AG10803 (cell line): ENCODE results near the gene PSAP.

Experiments used
- DNase-seq: peaks from one replicate; pipeline ENCODE4 v3.0.0; 2010; ENCODE audit warnings: low read depth
- H3K4me3 ChIP-seq: 2 replicates; pipeline ENCODE4 v1.5.1; 2011; ENCODE audit warnings: mild to moderate bottlenecking, low read length, control low read depth
- CTCF ChIP-seq: conservative IDR thresholded peaks from 2 replicates; pipeline ENCODE4 v1.5.1; 2011; ENCODE audit warnings: mild to moderate bottlenecking, low read length, control low read depth, inconsistent platforms

Gene PSAP

GRCh38 chr10:71816421-71816851, 34.6 kb downstream of the PSAP start:
- no peak for TF ChIP-seq CTCF
- no peak overlapping the region for H3K4me3 ChIP-seq
- DNase-seq, result no peak

DNA sequence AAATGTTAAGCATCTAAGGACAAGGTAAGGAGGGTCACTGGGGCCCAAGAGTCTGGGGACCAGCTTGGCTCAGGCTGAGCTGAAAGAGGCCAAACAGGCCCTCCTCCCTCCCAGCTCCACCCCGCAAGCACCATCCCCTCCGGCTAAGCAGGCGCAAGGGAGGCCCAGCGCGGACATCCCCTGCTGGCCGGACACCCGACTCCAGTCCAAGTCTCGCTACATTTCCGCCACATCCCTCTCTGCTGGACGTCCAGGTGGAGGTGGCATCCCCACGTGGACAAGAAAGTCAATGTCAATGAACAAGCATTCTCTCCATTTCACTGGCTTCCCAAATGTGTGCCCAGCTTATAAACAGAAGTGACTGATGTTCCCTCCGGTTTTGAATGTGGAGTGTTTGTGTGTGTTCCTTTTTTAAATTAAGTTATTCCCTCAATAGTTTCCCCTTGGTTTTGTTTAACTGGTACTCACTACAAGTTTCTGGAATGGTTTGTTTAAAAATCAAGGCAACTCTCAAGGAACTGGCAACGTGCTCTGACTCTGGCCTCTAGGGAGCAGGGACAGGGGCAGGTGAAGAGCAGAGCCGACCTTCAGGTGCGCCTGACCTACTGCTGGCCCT, 35.4 kb downstream of the PSAP start:
- no peak for DNase-seq
- TF ChIP-seq CTCF, result no peak
- no peak overlapping the region for H3K4me3 ChIP-seq

- no peak overlapping the region for H3K4me3 ChIP-seq
- no peak for DNase-seq
- TF ChIP-seq CTCF, result no peak
Measured at GRCh38 chr10:71814922-71815411, 36.1 kb downstream of the PSAP start.

GRCh38 chr10:71812913-71813590, 38.0 kb downstream of the PSAP start:
- DNase-seq, result no peak
- no peak for TF ChIP-seq CTCF

DNA sequence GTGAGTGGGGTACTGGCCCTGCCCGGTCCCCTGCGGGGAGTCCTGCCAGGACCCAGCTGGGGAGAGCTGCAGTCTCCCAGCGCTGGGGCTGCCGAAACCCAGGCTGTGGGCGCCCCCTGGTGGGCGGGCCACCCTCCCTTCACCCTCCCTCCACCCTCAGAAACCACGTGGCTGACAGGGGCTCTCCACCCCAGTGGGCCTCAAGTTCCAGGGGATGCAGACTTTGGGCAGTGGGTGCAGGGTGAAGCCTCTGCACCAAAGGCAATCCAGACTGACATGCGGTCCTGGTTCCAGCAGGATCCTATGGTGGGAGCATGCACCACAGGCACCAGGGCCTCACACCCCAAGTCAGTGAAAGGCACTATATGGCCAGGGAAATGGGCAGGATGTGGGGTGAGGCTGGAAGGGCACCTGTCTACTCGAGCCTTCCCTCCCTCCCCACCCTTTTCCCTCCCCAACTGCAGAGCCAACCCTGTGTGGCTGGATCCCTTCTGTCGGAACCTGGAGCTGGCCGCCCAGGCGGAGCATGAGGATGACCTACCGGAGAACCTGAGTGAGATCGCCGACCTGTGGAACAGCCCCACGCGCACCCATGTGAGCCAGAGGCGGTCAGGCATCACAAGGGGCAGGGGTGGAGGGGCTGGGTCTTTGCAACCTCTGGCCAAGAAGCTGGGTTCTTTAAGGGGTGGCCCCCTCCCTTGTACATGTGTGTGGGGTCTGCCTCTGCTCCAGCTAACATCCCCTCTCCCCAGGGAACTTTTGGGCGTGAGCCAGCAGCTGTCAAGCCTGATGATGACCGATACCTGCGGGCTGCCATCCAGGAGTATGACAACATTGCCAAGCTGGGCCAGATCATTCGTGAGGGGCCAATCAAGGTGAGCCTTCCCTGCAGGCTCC, 38.8 kb downstream of the PSAP start:
- peak; percentile 43 for DNase-seq
- peak; percentile 83 for TF ChIP-seq CTCF
- H3K4me3 ChIP-seq, result no peak overlapping the region

More at GRCh38 chr10:71812913-71813590, 38.0 kb downstream of the PSAP start:
- H3K4me3 ChIP-seq, result no peak overlapping the region

GRCh38 chr10:71811351-71811750, 39.7 kb downstream of the PSAP start:
- DNase-seq, result no peak
- no peak overlapping the region for H3K4me3 ChIP-seq
- no peak for TF ChIP-seq CTCF
